ENCODE results near the gene PTCD2.

PTCD2 gene

DNA sequence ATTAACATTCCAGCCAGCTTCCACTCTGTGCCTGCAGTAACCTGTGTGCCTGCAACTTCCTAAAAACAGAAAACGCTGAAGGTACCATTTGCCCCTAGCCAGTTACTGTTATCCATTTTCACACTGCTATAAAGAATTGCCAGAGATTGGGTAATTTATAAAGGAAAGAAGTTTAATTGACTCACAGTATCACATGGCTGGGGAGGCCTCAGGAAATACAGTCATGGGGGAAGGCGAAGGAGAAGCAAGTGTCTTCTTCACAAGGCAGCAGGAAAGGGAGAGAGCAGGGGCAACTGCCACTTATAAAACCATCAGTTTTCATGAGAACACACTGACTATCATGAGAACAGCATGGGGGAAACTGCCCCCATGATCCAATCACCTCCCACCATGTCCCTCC lies 31.2 kb downstream of the PTCD2 start:
- DNase-seq = no peak

DNA sequence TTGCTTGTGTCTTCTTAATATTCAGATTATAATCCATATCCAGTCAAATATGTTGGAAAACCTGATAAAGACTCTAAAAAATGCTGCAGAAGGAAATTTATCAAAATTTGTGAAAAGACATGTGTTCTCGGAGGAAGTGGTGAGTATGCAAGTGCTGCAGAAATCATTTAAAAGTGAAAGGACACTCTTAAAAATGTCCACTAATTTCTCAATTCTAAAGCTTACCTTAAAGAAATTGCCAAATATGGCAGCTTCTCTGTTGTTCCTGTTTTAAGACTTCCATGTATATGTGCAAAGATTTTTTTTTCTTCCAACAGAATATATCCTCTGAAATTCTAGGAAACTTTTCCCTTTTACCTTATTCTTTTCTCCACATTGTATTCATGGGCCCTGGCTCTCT lies 32.4 kb downstream of the PTCD2 start:
- no peak for DNase-seq

DNA sequence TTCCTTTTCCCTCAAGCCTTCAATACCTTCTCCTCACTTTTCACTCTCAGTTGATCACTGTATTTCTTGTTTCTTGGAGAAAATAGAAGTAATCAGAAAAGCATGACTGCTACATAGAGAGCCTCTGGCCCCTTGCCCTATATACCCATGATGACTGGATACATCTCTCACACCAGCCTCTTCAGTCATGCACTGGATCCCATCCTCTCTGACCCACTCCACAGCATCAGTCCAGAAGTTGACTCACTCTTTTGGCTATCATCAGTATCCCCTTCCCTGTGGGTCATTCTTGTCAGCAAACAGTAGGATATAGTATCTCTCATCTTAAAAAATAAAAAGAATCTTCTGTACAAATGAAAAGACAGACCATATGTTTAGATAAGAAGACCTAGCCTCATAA lies 32.9 kb downstream of the PTCD2 start:
- DNase-seq = no peak

DNA sequence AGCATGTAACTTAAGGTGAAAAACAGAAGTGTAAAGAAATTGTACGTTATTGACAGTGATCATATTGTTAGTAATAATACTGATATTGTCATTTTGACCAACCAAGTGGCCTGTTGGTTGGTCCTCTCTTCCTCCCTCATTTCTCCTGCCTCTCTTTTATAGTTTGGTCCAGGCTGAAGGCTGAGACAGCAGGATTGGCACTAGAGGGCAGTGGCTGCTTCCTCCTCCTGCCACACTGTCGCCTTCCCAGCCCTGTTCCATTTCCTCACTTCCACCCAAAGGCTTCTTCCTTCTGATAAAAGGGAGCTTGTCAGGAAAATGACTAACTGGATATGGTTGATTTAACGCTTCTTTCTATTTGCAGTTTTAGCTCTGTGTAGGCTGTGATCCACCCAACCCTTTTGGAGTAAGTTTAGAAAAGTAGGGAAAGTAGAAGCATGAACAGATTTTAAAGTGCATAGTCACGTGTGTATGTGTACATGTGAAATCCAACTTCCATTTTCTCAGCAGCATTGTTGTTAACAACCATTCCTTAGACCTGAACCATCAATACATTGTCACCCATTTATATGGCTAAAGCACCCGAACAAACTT lies 35.6 kb downstream of the PTCD2 start:
- no peak for DNase-seq

DNA sequence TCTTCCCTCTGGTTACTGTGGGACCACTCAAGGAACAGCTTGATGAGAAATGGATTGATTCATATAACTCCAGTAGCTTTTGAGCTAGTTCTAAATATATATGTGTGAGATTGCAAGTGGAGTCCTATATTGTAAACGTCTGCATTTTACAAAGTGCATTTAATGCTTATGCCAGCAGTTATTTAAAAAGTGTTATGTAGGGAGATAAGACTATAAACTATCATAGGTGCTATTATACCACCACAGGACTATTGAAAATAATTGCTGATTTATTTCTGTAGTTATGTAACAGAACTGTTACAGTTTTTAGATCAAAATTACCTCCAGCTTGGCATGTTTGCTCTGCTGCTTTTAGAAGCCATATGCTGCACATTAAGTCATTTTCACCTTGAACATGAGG lies 36.2 kb downstream of the PTCD2 start:
- DNase-seq = no peak

DNA sequence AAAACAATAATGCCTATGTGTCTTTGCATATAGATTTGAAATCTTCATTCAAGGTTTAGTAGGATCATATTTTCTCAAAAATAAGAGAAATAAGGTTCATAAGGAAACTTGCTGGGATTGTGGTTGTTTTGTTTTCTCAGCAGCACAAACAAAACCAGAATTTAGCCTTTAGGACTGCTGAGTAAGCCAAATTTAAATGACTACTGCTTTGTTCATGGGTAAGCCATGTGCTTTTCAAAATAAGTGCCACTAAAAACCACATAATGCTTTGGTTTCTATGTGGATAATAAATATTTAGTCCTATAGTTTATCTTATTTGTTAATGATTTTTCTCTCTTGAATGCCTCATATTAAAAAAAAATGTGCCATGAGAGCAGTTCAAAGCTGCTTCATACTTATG lies 38.8 kb downstream of the PTCD2 start:
- no peak for DNase-seq

DNA sequence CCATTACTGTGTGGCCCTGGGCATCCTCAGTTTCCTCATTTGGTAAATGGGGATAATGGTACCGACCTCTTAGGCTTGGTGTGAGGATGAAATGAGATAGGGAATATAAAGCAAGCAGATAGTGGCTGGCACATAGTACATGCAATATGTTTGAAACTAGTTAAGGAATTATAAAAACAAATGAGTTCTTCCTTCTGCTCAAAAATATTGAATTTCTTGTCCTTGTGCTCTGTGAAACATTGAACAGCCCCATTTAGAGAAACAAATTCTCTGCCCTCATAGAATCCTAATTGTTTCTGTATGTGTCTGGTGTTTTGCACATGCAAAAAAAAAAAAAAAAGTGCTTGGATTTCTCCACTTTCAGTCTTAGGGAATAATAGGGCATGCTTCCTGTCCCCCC lies 39.7 kb downstream of the PTCD2 start:
- DNase-seq = no peak

DNA sequence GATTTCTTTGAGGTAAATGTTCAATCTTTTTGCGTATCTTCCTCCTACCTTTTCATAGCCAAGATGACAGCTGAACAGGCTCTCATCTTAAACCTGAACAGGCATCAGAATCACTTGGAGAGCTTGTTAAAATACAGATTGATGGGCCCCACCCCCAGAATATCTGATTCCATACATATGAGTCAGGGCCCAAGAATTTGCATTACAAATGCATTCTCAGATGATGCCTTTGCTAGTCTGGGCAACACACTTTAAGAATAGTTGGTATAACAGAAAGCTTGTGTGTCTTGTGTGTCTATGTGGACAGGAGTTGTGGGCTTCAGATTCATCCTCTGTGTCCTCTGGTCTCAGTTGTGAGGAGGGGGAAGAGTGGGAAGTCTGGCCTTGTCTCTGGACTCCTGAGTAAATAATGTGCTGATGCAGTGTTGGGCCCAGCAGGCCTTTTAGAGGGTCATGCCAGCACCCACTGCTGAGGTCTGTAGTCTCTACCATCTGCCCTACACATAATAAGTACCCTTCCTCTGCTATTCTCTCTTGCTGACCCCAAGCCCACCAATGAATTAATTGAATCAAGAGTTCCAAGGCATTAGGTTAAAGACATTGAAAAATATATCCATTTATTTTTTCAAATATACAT lies 43.1 kb downstream of the PTCD2 start:
- DNase-seq = no peak

DNA sequence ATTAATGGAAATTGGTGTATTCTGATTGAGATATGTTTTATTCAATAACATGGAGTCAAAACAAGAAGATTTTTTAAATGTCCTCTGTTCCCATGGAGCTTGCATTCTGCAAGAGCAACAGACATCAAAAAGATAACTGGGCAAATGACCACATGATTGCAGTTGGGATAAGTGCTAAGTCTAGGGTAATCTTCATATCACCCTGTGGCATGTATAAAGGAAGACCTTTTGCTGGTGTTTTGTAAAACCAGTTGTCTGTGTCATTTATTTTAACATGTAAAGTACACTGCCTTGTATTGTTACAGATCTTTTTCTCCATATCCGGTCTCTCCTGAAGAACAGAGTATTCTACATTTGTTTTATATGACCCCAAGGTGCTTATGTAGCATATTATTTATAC lies 44.0 kb downstream of the PTCD2 start:
- DNase-seq = no peak

DNA sequence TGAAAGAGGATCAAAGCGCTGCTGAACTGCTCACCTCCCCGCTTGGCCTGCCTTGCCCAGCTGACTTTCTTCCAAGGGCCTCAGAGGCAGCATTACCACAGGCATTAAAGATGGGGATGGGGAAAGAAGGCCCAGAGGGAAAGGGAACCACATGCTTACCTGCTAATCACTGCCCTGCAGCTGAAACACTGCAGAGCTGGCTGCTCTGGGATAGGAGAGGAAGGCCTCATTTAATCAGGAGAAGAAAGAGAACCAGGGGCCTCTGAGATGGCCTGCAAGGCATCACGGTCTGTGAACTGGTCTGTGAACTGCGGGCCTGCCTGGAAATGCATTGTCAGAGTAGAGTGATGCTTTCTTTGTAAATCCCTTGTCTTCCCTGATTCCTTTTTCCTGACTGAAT lies 44.8 kb downstream of the PTCD2 start:
- DNase-seq = no peak

DNA sequence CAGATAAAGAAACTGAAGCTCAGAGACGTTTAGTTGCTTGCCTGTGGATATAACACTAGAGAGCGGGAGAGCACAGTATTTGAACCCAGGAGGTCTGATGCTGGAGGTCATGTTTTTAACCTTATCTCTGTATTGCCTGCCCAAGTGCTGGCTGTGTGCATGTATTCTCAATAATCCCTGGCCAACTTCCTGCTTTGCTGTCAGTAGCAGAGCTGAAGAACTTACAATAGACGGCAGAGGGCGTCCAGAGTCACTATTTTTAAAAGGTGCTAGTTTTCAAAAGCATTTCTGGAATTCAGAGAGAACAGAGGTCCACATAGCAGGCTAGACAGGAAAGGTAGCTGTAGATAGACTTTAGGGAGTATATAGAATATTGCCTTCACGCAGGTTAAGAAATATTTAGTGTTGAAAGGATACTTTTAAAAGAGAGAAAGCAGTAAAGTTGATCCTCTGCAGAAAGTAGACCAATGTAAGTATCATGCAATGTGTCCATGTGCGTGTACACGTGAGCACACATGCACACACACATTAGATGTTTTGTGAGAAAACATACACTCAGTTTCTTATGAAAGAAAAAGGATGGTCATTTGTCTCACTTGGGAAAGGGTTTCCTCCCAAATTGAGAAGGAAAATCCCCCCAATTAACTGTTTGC lies 46.3 kb downstream of the PTCD2 start:
- DNase-seq = no peak

DNA sequence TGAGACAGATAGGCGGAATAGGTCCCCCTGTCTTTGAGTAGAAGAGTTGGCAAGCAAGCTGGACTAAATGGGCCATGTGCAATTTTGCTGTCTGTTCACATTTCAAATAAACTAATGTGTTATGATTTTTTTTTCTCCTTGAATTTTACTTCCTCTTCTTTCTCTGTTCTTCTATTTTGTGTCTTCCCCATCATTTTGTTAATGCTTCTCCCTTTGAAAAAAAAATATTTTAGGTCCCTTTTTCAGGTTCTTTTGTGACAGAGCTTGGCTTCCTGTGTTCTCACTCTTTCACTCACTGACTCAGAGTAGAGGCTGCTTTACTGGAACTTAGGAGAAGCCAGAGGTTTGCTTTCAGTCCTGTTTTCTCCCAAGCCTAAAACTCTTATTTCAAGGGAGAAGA lies 48.1 kb downstream of the PTCD2 start:
- DNase-seq = no peak

DNA sequence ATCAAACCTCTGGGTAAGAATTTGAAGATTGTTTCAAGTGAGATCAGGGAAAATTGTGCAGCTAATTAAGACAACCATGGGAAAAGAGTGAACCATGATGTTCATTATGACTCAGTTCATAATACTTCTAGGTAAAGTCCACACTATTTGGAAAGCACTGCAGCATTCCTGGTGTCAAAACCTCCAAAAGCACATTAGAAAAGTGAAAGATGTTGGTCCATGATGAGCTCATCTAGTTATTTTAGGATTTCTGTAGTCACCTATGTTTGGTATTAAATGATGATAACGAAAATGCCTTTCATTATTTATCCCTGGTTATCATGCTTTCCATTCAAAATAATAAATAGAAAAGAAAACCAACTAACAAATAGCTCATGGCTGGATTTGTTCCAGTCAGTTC lies 49.1 kb downstream of the PTCD2 start:
- no peak for DNase-seq

DNA sequence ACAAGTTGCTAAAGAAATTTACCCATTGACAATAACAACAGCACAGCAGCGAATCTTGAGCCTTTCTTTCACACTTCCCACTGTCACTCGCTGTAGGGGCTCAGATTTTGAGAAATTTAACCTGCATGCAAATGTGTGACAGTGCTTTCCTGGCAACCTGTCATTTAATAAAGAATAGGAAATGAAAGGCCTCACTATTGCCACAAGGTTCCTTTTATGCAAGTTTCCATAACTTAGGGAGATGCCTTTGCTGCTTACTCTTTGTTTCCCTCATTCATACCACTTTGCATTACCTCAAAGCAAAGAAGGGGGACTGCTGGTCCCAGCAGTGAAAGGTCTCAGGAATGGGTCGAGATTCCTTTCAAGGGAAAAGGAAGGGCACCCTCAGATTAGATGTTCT lies 49.5 kb downstream of the PTCD2 start:
- no peak for DNase-seq

DNA sequence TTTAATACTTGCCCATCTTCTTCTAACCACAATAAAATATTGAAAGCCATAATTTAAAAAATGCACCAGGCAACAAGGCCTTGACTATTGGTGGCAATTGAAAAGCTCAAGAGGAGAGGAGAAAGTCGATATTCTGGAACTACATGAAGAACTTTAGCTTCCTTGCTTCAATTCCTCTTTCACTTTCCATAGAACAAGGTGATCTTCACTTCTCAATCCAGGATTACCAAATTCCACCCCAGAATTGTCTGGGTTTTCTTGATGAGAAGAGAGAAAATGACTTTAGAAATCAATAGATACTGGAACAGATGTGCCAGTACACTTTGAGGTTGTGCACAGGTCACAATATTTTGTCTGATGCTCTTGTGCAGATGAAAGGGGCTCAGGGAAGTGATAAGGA lies 52.2 kb downstream of the PTCD2 start:
- DNase-seq = no peak

DNA sequence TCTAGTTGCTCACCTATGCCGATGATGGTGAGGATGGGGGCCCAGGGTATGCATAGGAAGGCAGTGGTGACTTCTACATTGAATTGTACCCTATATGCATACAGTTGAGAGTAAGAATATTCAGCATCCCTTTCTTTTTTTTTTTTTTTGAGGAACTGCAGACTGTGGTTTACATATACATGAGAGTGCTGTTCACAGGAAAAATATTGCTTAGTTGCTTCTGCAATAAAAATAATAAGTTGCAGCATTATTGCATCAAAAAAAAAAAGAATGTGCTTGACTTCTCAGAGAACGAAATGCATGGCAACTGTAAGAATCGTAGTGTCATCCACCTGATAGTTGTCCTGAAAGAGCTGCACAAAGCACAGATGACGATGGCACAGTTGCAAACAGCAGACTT lies 52.8 kb downstream of the PTCD2 start:
- no peak for DNase-seq

DNA sequence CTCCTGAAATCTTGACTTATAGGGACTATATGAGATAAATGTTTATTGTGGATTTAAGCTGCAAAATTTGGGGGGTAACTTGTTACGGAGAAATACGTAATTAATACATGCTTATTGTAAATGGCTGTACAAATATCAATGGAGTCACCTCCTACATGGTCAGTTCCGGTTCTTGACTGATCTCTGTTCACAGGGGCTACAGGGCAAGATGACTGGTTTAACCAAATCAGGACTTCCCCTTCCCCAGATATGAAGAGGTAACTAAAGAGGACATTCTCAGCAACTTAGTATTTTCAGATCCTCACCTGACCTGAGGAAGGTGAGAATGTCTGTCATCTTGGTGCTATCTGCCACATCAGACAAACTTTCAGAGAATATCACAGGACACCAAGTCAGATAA lies 54.7 kb downstream of the PTCD2 start:
- no peak for DNase-seq

DNA sequence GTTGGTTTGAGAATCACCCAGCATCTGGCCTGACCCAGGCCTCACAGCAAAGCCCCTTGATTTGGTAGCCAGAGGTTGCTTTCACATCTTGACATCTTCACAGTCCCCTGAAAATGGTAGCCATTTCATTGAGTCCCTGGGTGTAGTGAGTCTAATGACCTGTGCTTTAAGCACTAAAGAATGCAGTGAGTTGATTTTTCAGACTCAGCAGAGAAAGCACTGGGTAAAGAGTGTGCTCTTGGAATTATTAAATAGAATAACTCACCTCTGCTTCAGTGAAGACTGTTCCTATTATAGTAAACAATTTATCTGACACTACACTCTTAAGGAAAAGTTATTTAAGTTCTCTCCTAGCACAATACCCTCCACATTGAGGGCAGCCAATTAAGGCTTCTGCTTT lies 56.2 kb downstream of the PTCD2 start:
- DNase-seq = no peak

DNA sequence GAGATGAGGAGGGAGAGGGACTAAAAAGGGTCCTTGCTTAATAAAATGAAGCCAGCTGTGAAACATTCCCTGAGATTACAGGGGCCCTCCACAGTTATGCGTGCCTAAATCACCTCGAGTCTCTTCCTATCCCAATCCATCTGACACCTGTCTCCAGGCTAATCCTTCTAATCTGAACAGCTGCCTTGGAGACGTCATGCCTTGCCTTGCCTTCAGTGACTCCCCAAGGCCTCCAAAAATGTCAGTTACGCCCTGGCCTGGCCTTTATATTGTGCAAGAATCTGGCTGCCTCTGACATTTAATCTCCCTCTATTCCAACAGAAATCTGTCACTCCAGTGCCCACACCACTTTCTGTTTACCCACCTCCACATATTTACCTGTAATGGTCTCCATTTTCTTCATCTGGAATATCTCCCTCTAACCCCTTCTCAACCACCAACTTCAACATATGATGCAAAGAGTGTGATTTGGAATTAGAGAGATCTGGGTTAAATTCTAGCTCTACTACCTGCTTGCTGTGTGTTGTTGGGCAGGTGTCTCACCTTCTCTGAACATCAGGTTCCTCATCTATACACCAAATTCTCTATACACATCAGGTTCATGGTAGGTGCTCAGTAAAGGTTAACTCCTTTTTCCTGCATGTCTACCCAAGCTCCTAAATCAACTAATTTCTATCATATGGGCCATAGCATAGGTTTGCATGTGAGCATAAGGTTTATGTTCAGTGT lies 57.9 kb downstream of the PTCD2 start:
- DNase-seq = no peak

DNA sequence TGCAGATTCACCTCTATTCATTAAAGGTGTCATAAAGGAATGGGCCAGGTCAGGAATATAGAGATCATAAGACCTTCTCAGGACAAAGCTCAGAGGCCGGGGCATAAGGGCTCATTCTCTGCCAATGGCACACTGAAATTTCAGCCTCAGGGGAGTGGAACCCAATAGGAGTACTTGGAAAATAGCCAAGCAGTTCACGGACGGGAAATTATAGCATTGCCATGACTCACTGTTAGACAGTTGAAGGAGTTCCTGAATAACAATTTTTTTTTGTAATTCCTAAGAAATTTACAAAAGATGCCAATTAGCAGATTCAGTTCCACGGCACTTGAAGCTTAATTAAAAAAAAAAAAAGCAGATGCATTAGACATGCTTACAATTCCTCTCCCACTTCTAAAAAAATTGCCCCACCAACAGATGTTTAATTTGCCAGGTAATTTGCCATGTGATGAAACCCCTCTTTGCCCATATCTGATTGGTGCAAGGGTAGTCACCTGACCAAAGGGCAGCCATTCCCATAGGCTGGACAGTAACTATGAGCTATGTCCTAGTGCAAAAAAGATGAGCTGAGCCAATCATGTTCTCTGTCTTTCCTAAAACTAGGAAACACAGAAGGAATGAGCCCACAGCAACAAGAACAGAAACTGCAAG lies 58.6 kb downstream of the PTCD2 start:
- DNase-seq = no peak

DNA sequence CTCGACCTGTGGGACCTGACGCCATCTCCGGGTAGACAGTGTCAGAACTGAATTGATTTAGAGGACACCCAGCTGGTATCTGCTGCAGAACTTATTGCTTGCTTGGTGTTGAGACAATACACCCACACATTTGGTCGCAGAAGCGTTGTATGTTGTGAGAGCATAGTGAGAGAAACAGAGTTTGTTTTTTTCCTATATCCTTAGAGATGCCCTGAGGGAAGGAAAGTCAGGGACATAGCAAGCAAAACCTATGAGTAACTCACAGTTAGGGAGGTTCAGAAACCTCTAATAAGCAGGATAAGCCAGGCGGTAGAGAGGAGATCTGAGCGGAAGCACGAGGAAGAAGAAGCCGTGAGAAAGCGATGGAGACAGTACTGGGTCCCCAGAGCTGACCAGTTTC lies 59.8 kb downstream of the PTCD2 start:
- DNase-seq = no peak

DNA sequence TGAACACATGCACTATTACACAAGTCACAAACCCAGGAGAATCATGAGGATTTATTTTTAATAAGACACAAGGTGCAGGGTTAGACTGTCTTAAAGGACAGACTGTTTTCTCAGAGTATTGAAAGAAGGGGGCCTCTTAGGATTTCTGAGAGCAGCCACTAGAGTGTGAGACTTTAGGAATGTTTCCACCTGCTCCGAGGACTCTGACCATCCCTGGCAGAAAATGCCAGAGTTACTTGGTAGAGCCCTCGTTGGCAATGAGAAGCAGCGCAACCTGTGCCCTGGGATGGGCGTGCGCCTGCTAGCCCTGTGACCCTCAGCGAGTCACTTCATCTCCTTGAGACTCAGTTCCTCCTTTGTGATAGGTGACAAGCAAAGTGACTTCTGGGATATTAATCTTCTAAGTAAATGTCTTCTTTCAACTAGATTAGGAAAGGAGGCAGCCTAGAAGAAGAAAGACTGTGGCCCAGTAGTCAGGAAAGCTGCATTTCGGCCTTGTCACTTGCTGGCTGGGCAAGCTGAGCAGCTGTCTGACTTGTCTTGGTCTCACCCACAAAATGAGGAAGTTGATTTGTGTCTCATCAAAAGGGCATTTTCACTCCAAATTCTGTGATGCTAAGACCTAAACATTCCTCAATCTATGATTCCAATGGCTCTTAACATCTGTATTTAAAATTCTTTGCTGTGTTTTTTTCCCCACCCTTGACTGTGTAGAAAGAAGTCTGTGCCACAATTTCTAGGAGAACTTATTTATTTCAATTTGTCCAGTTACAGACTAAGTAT lies 60.5 kb downstream of the PTCD2 start:
- no peak for DNase-seq

DNA sequence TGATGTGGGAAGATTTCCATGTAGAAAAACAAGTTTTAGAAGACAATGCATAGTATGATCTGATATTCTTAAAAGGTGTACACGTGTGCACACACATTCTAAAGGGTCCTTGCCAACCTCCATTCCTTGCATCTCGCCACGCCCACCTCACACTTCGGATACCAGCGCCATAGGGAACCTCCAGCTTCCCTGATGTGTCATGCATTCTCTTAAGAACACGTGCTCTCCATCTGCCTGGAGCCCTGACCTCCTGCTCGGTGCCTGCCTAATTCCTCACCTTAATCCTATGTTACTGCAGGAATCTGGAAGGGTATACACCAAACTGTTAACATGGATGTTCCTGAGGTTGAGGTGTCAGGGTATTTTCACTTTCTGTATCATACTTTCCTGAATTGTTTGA lies 63.1 kb downstream of the PTCD2 start:
- DNase-seq = no peak
